HepG2 (cell line): ENCODE results near the gene DPH7. TPM values are rescaled to one million over a fixed set of nuclear protein-coding genes. Genes with fewer than 3 reads are reported as not detected.

Source experiments
- ASH2L ChIP-seq: fragments of 300-600, 200-600 bp; sonication (generic); IDR thresholded peaks from 2 replicates; pipeline ENCODE4 v1.7.0; 2017; ENCODE audit warnings: low read depth, mild to moderate bottlenecking, moderate library complexity, mixed read lengths, low read length; ENCODE audit not compliant: insufficient read length
- EHMT2 ChIP-seq: fragments of 200-600 bp; sonication (generic); IDR thresholded peaks from 2 replicates; pipeline ENCODE4 v1.7.0; 2017; ENCODE audit warnings: antibody characterized with exemption, low read depth, low read length, borderline replicate concordance
- KMT2A ChIP-seq: sonication (generic); formaldehyde crosslinking; IDR thresholded peaks from 2 replicates; pipeline ENCODE4 v1.4.0; 2020; ENCODE audit warnings: missing genetic modification reagents
- MED13 ChIP-seq: sonication (generic); formaldehyde crosslinking; IDR thresholded peaks from 2 replicates; pipeline ENCODE4 v1.5.0; 2020; ENCODE audit warnings: missing genetic modification reagents
- MLX ChIP-seq: IDR thresholded peaks from 2 replicates; pipeline ENCODE4 v1.6.1; 2016
- NONO ChIP-seq, 2 experiments: fragments of 450-650 bp in 1 of 2; sonication (generic) in 1 of 2; formaldehyde crosslinking in 1 of 2; IDR thresholded peaks in 1 of 2; conservative IDR thresholded peaks in 1 of 2; 2 replicates each; pipeline versions ENCODE4 v1.6.1 to v1.8.0; 2017 to 2022; ENCODE audit warnings: mild to moderate bottlenecking in 1 of 2, missing genetic modification reagents in 1 of 2, moderate library complexity in 1 of 2
- PATZ1 ChIP-seq: sonication (generic); formaldehyde crosslinking; IDR thresholded peaks from 2 replicates; pipeline ENCODE4 v1.4.0; 2020; ENCODE audit warnings: missing genetic modification reagents
- SYNCRIP ChIP-seq: fragments of 200-400 bp; formaldehyde crosslinking; IDR thresholded peaks from 2 replicates; pipeline ENCODE4 v1.6.1; 2018; ENCODE audit warnings: mild to moderate bottlenecking, low read depth, low read length; ENCODE audit not compliant: insufficient read depth
- TBX2 ChIP-seq: sonication (generic); formaldehyde crosslinking; IDR thresholded peaks from 2 replicates; pipeline ENCODE4 v1.5.0; 2020; ENCODE audit warnings: missing genetic modification reagents, mild to moderate bottlenecking, borderline replicate concordance
- ZBTB26 ChIP-seq: IDR thresholded peaks from 2 replicates; pipeline ENCODE4 v1.6.1; 2016; ENCODE audit warnings: missing compliant biosample characterization, missing genetic modification reagents, borderline replicate concordance
- ZBTB7A ChIP-seq: sonication (generic); formaldehyde crosslinking; IDR thresholded peaks from 2 replicates; pipeline ENCODE4 v1.8.0; 2022; ENCODE audit warnings: mild to moderate bottlenecking, missing genetic modification reagents
- ZHX1 ChIP-seq: sonication (generic); formaldehyde crosslinking; IDR thresholded peaks from 2 replicates; pipeline ENCODE4 v1.8.1; 2022; ENCODE audit warnings: low read depth, mild to moderate bottlenecking, missing genetic modification reagents
- ZNF136 ChIP-seq: sonication (generic); formaldehyde crosslinking; IDR thresholded peaks from 2 replicates; pipeline ENCODE4 v1.8.1; 2022; ENCODE audit warnings: low read depth, mild to moderate bottlenecking, moderate library complexity, missing genetic modification reagents
- ZNF138 ChIP-seq: sonication (generic); formaldehyde crosslinking; IDR thresholded peaks from 2 replicates; pipeline ENCODE4 v1.5.0; 2020; ENCODE audit warnings: mild to moderate bottlenecking, low read depth, missing genetic modification reagents
- ZNF235 ChIP-seq: sonication (generic); formaldehyde crosslinking; IDR thresholded peaks from 2 replicates; pipeline ENCODE4 v1.8.1; 2023; ENCODE audit warnings: mild to moderate bottlenecking, missing genetic modification reagents, borderline replicate concordance
- ZNF274 ChIP-seq: sonication (generic); formaldehyde crosslinking; IDR thresholded peaks from 2 replicates; pipeline ENCODE4 v1.5.1; 2020; ENCODE audit warnings: mild to moderate bottlenecking, missing genetic modification reagents
- ZNF282 ChIP-seq: fragments of 450-650 bp; IDR thresholded peaks from 2 replicates; pipeline ENCODE4 v1.6.1; 2018; ENCODE audit not compliant: partially characterized antibody
- ZNF781 ChIP-seq: sonication (generic); formaldehyde crosslinking; IDR thresholded peaks from 2 replicates; pipeline ENCODE4 v1.5.1; 2020; ENCODE audit warnings: borderline replicate concordance, mild to moderate bottlenecking, missing genetic modification reagents; ENCODE audit errors: not compliant biosample characterization
- ZUFSP ChIP-seq: sonication (generic); formaldehyde crosslinking; IDR thresholded peaks from 2 replicates; pipeline ENCODE4 v1.9.0; 2021; ENCODE audit warnings: missing genetic modification reagents, mild to moderate bottlenecking, borderline replicate concordance
- polyA plus RNA-seq, 8 experiments: library from polyadenylated mRNA; depleted of rRNA in 3 of 8; stranded (reverse) in 7 of 8; unstranded in 1 of 8; fragments of >200 nt; fragmentation: Illumina TruSeq in 4 of 8; extraction: Trizol in 4 of 8; gene quantifications; 2 replicates each; pipeline versions ENCODE4 v1.2.1 to v1.2.3, GENCODE V29; 2011 to 2016; ENCODE audit warnings: low read depth in 4 of 8, missing spikeins in 1 of 8, mixed read lengths in 1 of 8; ENCODE audit not compliant: insufficient read depth in 1 of 8
- total RNA-seq, 5 experiments: library from RNA; depleted of rRNA; stranded (reverse); fragments of >200 nt; fragmentation: Illumina TruSeq; extraction: Trizol; gene quantifications; 2 replicates each; pipeline ENCODE4 v1.2.3, GENCODE V29; 2016; ENCODE audit warnings: low read depth in 1 of 5

DPH7 gene
- total and polyA plus RNA-seq, 2 of the 13 experiments (the other 11 are each of a cell fraction or from before 2014, with no cell fraction given): 27.6 to 31.6 TPM

- 0 out of 2 replicates have a peak, but pooled peaks have one; percentile 51 for TF ChIP-seq ZHX1
- no peak; the same call in 1 of the 2 replicates for TF ChIP-seq PATZ1 (CRISPR knock-in tag)
- TF ChIP-seq KMT2A (CRISPR knock-in tag): peak; percentile 92
- TF ChIP-seq ZNF781: no peak
- TF ChIP-seq EHMT2: no peak
- TF ChIP-seq ZNF274 (CRISPR knock-in tag): peak; percentile 71; the same call in 1 of the 2 replicates
- TF ChIP-seq ZNF136: no peak
- TF ChIP-seq ZNF235 (CRISPR knock-in tag): 0 out of 2 replicates have a peak, but pooled peaks have one; percentile 56
- TF ChIP-seq SYNCRIP: no peak
- no peak for TF ChIP-seq ZUFSP (CRISPR knock-in tag)
- no peak for TF ChIP-seq NONO (IDR thresholded peaks at IDR 0.05)
- peak; percentile 98 for TF ChIP-seq NONO (CRISPR knock-in tag; conservative IDR thresholded peaks at IDR 0.05)
- TF ChIP-seq ZBTB7A (CRISPR knock-in tag): no peak
- peak; percentile 96 for TF ChIP-seq ASH2L
- TF ChIP-seq MLX (CRISPR knock-in tag): 0 out of 2 replicates have a peak, but pooled peaks have one; percentile 19
- peak; percentile 28; the same call in 1 of the 2 replicates for TF ChIP-seq ZNF138 (CRISPR knock-in tag)
- peak; percentile 73 for TF ChIP-seq TBX2 (CRISPR knock-in tag)
- TF ChIP-seq ZNF282: no peak
- TF ChIP-seq ZBTB26 (CRISPR knock-in tag): 0 out of 2 replicates have a peak, but pooled peaks have one; percentile 14
- TF ChIP-seq MED13 (CRISPR knock-in tag): no peak; the same call in 1 of the 2 replicates
Observed at GRCh38 chr9:137578518-137579258, at the start of gene DPH7 (continued).
